ENCODE data around the gene GDF3. TPM values are rescaled to one million over a fixed set of nuclear protein-coding genes. Genes with fewer than 3 reads are reported as not detected.
"Not testable (repeated sequence)": the region's sequence is repeated elsewhere in the genome, so short reads cannot be mapped to it uniquely, and the experiment has no call there.

The GDF3 gene
- not detected for total RNA-seq

- H3K4me3 Mint-ChIP-seq = no peak within 1 kb of the TSS
- H3K36me3 Mint-ChIP-seq = no peaks in the 10 kb centered on the region
- no peak for ATAC-seq
- H3K9me3 Mint-ChIP-seq = no peaks in the 10 kb centered on the region
- peaks cover 0 to 10% of the 10 kb centered on the region in 2 donors for H3K4me1 Mint-ChIP-seq (ENCODE audit: low read depth in 2 of 2)
- H3K27ac Mint-ChIP-seq = no peak within 1 kb of the TSS
- no peak for DNase-seq (ENCODE audit: low spot score)
- peaks cover 17 to 32% of the 10 kb centered on the region in 2 donors for H3K27me3 Mint-ChIP-seq
Measured at GRCh38 chr12:7695566-7696197, at the start of gene GDF3. GDF3 (minus strand) TSS chr12:7695775; CDS start chr12:7695728, 47 bp downstream.

GRCh38 chr12:7732993-7733392, 37.4 kb upstream of the GDF3 start:
- Mint-ChIP-seq H3K4me1 (ENCODE audit: low read depth in 2 of 2) (no peaks in the 10 kb centered on the region), H3K36me3 (no peaks in the 10 kb centered on the region), H3K4me3 (no peak overlapping the region), H3K27me3 (peaks cover 8 to 14% of the 10 kb centered on the region in 2 donors), H3K9me3 (no peaks in the 10 kb centered on the region), H3K27ac (no peak overlapping the region)
- no peak for ATAC-seq
- DNase-seq (ENCODE audit: low spot score) = no peak

DNA sequence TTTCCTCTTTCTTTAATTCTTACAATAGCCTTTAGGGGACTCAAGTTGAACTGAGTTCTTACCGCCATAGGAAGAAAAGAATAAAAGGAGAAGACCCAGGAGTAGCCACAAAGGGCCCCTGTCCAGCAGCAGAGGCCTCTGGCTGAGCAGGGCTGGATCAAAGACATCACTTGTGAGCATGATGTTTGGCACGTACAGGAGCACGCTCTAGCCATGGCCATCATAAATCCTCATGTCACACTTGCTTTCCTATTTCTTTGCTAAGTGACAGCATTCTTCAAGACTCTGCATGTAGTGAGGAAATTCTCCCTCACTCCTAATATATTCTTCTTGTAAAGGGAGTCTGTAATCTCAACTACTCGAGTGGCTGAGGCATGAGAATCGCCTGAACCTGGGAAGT, 35.9 kb upstream of the GDF3 start:
- H3K36me3 Mint-ChIP-seq = no peaks in the 10 kb centered on the region

DNA sequence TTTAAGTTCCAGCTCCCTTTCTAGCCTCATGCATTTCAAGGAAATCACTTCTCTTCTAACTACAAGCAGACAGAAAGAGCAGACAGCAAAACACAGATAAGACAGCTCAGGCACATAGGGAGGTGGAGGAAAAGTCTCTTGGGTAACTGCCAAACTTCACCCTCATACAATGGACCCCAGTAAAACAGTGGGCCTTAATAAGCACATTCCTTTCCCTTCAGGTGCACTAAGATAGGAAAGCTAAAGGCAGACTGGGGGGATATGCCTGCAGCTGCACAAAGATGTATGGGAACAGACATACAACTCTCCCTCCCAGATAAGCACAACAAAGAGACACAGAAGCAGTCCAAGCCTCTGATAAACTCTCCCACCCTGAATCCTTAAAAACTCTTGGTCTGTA, 35.4 kb upstream of the GDF3 start:
- not testable (repeated sequence) for DNase-seq (ENCODE audit: low spot score); H3K4me1 Mint-ChIP-seq (ENCODE audit: low read depth in 2 of 2); H3K27ac Mint-ChIP-seq; H3K9me3 Mint-ChIP-seq; ATAC-seq; H3K4me3 Mint-ChIP-seq; H3K36me3 Mint-ChIP-seq
- H3K27me3 Mint-ChIP-seq = peaks cover 8 to 14% of the 10 kb centered on the region in 2 donors

More for the DNA sequence above, 35.9 kb upstream of the GDF3 start:
- Mint-ChIP-seq H3K4me3 (no peak overlapping the region), H3K27ac (no peak overlapping the region), H3K4me1 (ENCODE audit: low read depth in 2 of 2) (no peaks in the 10 kb centered on the region), H3K27me3 (peaks cover 8 to 14% of the 10 kb centered on the region in 2 donors), H3K9me3 (no peaks in the 10 kb centered on the region)
- peak in 1 of 2 donors; percentile 15 for ATAC-seq
- DNase-seq (ENCODE audit: low spot score) = no peak

DNA sequence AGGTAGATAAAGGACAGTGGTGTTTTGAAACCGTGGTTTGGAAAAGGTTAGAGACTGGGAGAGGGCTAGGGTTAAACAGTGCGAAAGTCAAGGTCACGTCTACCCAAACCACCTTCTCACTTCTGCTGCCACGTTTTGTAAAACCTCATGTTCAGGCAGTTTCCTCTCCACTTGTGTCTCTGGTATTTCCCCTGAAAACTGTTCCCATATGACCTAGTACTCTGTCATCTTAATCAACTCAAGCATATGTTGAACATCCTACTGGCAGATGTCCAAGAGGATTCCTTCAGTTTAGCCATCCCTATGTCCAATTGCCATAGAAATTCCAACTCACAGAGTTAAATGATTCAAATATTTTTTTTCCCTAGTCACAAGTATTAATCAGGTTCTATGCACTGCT, 34.2 kb upstream of the GDF3 start:
- no peaks in the 10 kb centered on the region for H3K36me3 Mint-ChIP-seq
- no peak for ATAC-seq
- no peaks in the 10 kb centered on the region for H3K4me1 Mint-ChIP-seq (ENCODE audit: low read depth in 2 of 2)
- H3K27ac Mint-ChIP-seq = no peak overlapping the region
- no peak overlapping the region for H3K4me3 Mint-ChIP-seq
- peaks cover 8 to 14% of the 10 kb centered on the region in 2 donors for H3K27me3 Mint-ChIP-seq
- DNase-seq (ENCODE audit: low spot score) = no peak
- H3K9me3 Mint-ChIP-seq = no peaks in the 10 kb centered on the region

- Mint-ChIP-seq H3K9me3 (no peaks in the 10 kb centered on the region), H3K27ac (no peak overlapping the region), H3K4me1 (ENCODE audit: low read depth in 2 of 2) (no peaks in the 10 kb centered on the region), H3K4me3 (no peak overlapping the region), H3K36me3 (no peaks in the 10 kb centered on the region), H3K27me3 (peaks cover 0 to 10% of the 10 kb centered on the region in 2 donors)
- DNase-seq (ENCODE audit: low spot score) = no peak
- ATAC-seq = no peak
Measured at GRCh38 chr12:7723926-7724325, 28.4 kb upstream of the GDF3 start.

DNA sequence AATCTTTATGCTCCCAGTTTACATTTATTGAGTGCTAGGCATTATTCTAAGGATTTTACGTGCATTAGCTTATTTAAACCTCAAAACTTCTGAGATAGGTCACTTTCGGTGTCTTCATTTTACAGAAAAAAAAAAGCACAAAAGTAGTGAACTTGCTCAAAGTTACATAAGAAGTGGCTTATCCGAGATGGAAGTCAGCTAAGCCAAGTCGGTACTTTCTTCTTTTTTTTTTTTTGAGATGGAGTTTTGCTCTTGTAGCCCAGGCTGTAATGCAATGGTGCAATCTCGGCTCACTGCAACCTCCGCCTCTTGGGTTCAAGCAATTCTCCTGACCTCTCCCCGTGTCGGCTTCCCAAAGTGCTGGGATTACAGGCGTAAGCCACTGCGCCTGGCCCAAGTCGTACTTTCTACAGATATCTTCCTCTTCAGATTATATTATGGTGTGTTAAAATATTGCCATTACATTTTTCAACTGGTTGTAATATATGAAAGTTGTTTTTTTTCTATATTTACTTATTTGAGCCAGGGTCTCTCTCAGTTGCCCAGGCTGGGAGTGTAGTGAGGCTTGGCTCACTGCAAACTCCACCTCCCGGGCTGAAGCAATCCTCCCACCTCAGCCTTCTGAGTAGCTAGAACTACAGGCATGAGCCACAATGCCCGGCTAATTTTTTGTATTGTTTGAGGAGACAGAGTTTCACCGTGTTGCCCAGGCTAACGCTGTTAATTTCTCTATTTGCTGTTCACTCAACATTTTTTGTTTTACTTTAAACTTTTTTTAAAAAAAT, 24.6 kb upstream of the GDF3 start:
- ATAC-seq = no peak
- Mint-ChIP-seq H3K27me3 (peaks cover 4 to 20% of the 10 kb centered on the region in 2 donors), H3K4me1 (ENCODE audit: low read depth in 2 of 2) (no peaks in the 10 kb centered on the region), H3K4me3 (no peak overlapping the region), H3K36me3 (no peaks in the 10 kb centered on the region), H3K27ac (no peak overlapping the region), H3K9me3 (no peaks in the 10 kb centered on the region)
- no peak for DNase-seq (ENCODE audit: low spot score)

DNA sequence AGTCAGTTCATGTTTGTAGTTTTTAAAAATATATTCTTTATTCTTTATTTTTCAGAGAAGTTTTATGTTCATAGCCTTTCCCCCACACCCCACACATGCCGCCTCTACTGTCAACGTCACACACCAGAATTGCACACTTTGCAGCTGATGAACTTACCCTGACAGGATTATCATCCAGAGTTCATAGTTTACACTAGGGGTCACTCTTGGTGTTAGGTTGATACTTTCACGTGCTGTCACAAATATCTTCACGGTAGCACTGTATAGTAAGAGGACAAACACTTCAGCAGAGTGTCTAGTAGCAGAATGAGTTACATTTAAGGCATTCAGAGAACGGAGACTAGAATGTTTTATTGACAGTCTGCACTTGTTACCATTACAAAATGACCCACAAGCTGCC, 20.8 kb upstream of the GDF3 start:
- Mint-ChIP-seq H3K27ac (no peak overlapping the region), H3K27me3 (peaks cover 4 to 20% of the 10 kb centered on the region in 2 donors), H3K4me1 (ENCODE audit: low read depth in 2 of 2) (no peaks in the 10 kb centered on the region), H3K4me3 (no peak overlapping the region), H3K36me3 (no peaks in the 10 kb centered on the region), H3K9me3 (no peaks in the 10 kb centered on the region)
- no peak for DNase-seq (ENCODE audit: low spot score)
- no peak for ATAC-seq

- Mint-ChIP-seq H3K27me3 (peaks cover 0 to 7% of the 10 kb centered on the region in 2 donors), H3K4me1 (ENCODE audit: low read depth in 2 of 2) (no peaks in the 10 kb centered on the region), H3K4me3 (no peak overlapping the region), H3K27ac (no peak overlapping the region), H3K9me3 (no peaks in the 10 kb centered on the region), H3K36me3 (no peaks in the 10 kb centered on the region)
- DNase-seq (ENCODE audit: low spot score) = no peak
- no peak for ATAC-seq
Measured at GRCh38 chr12:7712841-7713442, 17.4 kb upstream of the GDF3 start.

GRCh38 chr12:7711133-7711532, 15.6 kb upstream of the GDF3 start, which contains the start of gene DPPA3:
DPPA3 (plus strand) TSS chr12:7711433; CDS start chr12:7711571, 138 bp downstream.
- DNase-seq (ENCODE audit: low spot score) (no peak), ATAC-seq (no peak)
- no peaks in the 10 kb centered on the region for H3K9me3 Mint-ChIP-seq
- H3K27ac Mint-ChIP-seq = no peak within 1 kb of the TSS
- H3K36me3 Mint-ChIP-seq = no peaks in the 10 kb centered on the region
- no peaks in the 10 kb centered on the region for H3K27me3 Mint-ChIP-seq
- no peaks in the 10 kb centered on the region for H3K4me1 Mint-ChIP-seq (ENCODE audit: low read depth in 2 of 2)
- no peak within 1 kb of the TSS for H3K4me3 Mint-ChIP-seq

DNA sequence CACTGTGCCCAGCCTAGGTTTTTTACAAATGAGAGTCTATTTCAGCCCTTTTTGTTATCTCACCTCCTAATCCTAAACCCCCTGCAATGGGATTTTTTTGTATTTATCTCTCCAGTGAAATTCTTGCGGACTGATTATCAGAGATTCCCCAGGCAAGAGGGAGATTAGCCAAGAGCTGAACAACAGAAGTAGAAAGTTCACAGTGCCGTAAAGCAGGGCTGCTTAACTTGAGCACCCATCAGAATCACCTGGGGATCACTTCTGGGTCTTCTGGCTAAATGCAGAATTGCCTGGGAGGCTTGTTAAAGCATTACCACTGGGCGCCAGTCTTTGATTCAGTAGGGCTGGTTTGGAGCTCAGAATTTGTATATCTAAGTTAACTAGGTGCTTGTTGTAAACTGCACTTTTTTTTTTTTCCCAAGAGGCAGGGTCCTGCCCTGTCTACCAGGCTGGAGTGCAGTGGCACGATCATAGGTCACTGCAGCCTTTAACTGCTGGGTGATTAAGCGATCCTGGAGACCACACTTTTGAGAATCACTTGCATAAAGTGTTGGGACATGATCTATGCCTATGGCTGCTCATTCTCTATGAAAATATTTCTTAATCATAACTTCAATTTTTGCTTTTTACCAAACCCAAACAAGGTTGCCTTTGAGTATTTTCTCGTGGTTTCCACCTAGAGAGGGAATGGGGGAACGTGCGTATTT, 14.5 kb upstream of the GDF3 start:
- no peaks in the 10 kb centered on the region for H3K4me1 Mint-ChIP-seq (ENCODE audit: low read depth in 2 of 2)
- no peaks in the 10 kb centered on the region for H3K9me3 Mint-ChIP-seq
- DNase-seq (ENCODE audit: low spot score) (no peak), ATAC-seq (no peak)
- H3K27me3 Mint-ChIP-seq = no peaks in the 10 kb centered on the region
- no peak overlapping the region for H3K4me3 Mint-ChIP-seq
- H3K36me3 Mint-ChIP-seq = no peaks in the 10 kb centered on the region
- no peak overlapping the region for H3K27ac Mint-ChIP-seq

GRCh38 chr12:7705846-7706245, 10.3 kb upstream of the GDF3 start:
- no peaks in the 10 kb centered on the region for H3K4me1 Mint-ChIP-seq (ENCODE audit: low read depth in 2 of 2)
- no peaks in the 10 kb centered on the region for H3K9me3 Mint-ChIP-seq
- ATAC-seq (peak in 1 of 2 donors; percentile 32), DNase-seq (ENCODE audit: low spot score) (no peak)
- no peaks in the 10 kb centered on the region for H3K36me3 Mint-ChIP-seq
- H3K4me3 Mint-ChIP-seq = no peak overlapping the region
- no peak overlapping the region for H3K27ac Mint-ChIP-seq
- H3K27me3 Mint-ChIP-seq = no peaks in the 10 kb centered on the region

GRCh38 chr12:7695237-7695560, 376 bp downstream of the GDF3 start:
- ATAC-seq (no peak), DNase-seq (ENCODE audit: low spot score) (no peak)
- Mint-ChIP-seq H3K36me3 (no peaks in the 10 kb centered on the region), H3K27me3 (peaks cover 17 to 32% of the 10 kb centered on the region in 2 donors), H3K27ac (no peak overlapping the region), H3K9me3 (no peaks in the 10 kb centered on the region), H3K4me1 (ENCODE audit: low read depth in 2 of 2) (peaks cover 0 to 10% of the 10 kb centered on the region in 2 donors), H3K4me3 (no peak overlapping the region)

Measured in natural killer cell treated with Interleukin-12 subunit alpha and Interleukin-12 subunit beta and Interleukin-15 and Interleukin-18, amount 100 ng/mL, for 72 hours (primary cell).